ENCODE measurements around the gene FAM186B.
"Not testable (repeated sequence)": the region's sequence is repeated elsewhere in the genome, so short reads cannot be mapped to it uniquely, and the experiment has no call there.

GRCh38 chr12:49610785-49611184 is 5.3 kb upstream of the FAM186B start:
- TF ChIP-seq CTCF (IDR thresholded peaks at IDR 0.05); ZFX (IDR thresholded peaks at IDR 0.05; ENCODE audit: borderline replicate concordance): not testable (repeated sequence)

Measured in 22Rv1 (cell line).